Heart right ventricle (tissue), 16 donors: ENCODE measurements around the gene RPS6KA2. TPM values are rescaled to one million over a fixed set of nuclear protein-coding genes. Genes with fewer than 3 reads are reported as not detected.

ENCODE experiments used
- ATAC-seq, 8 donors: fragments of 200-7000 bp; cut with Tn5 transposase; one replicate each; pipeline ENCODE4 v1.9.1; 2020; ENCODE audit warnings: mild to moderate bottlenecking in 8 of 8, moderate library complexity in 8 of 8, moderate number of reproducible peaks in 1 of 8
- DNase-seq, 2 donors: peaks; one replicate each; pipeline ENCODE4 v3.0.0-alpha.2; 2020
- H3K27ac ChIP-seq, 10 donors: fragments of 200-600 bp; sonication (generic) in 2 of 10; one replicate each; pipeline versions ENCODE4 v1.5.0 to v1.8.0; 2020 to 2022; ENCODE audit warnings: mild to moderate bottlenecking in 3 of 10
- H3K27me3 ChIP-seq, 7 donors: fragments of 200-600 bp; one replicate each; pipeline ENCODE4 v1.8.0; 2021 to 2022; ENCODE audit warnings: mild to moderate bottlenecking in 2 of 7
- H3K36me3 ChIP-seq, 9 donors: fragments of 200-600 bp; sonication (generic) in 1 of 9; one replicate each; pipeline versions ENCODE4 v1.5.0 to v1.8.0; 2020 to 2022; ENCODE audit warnings: mild to moderate bottlenecking in 2 of 9
- H3K4me1 ChIP-seq, 9 donors: fragments of 200-600 bp; sonication (generic) in 1 of 9; one replicate each; pipeline versions ENCODE4 v1.5.0 to v1.8.0; 2020 to 2022; ENCODE audit warnings: mild to moderate bottlenecking in 4 of 9
- H3K4me3 ChIP-seq, 10 donors: fragments of 200-600 bp; sonication (generic) in 2 of 10; one replicate each; pipeline versions ENCODE4 v1.5.0 to v1.8.0; 2020 to 2022; ENCODE audit warnings: mild to moderate bottlenecking in 7 of 10, moderate library complexity in 2 of 10
- H3K9me3 ChIP-seq, 11 donors: fragments of 200-600 bp in 10 of 11; sonication (generic) in 2 of 11; one replicate each; pipeline versions ENCODE4 v1.5.0 to v1.8.0; 2013 to 2022; ENCODE audit warnings: mild to moderate bottlenecking in 2 of 11, control low read depth in 1 of 11, moderate library complexity in 1 of 11
- CTCF ChIP-seq, 9 donors: fragments of 200-600 bp; sonication (generic) in 2 of 9; IDR thresholded peaks; one replicate each; pipeline versions ENCODE4 v1.5.0 to v1.8.0; 2021 to 2022; ENCODE audit warnings: antibody characterized with exemption in 9 of 9, mild to moderate bottlenecking in 5 of 9, moderate library complexity in 1 of 9
- whole genome bisulfite sequencing, 2 donors: extraction: QIAGEN DNeasy Blood & Tissue Kit; methylation state at CpG; one replicate each; pipeline ENCODE4 v1.1.7; 2013; ENCODE audit warnings: inconsistent platforms in 1 of 2; 5-methylcytosine and 5-hydroxymethylcytosine counted together
- intact Hi-C, 10 donors: fragments of 100-400 bp; cut with DNase I; formaldehyde crosslinking; loops; one replicate each; pipeline versions ENCODE4 v1.11.1 to v1.14.2; 2022
- polyA plus RNA-seq, 2 donors: library from polyadenylated mRNA; stranded (reverse); fragments of 200-250 nt; gene quantifications; one replicate each; pipeline ENCODE4 v1.2.3, GENCODE V29; 2013
- total RNA-seq, 10 donors: library from RNA; stranded (reverse); fragmentation: NEBNext Ultra II Directional in 3 of 10; extraction: Animal tissue kit (Norgen Biotek cat#: 25700) in 3 of 10; gene quantifications; one replicate each; pipeline versions ENCODE4 v1.2.1 to v1.2.4, GENCODE V29; 2021 to 2023
- donor health status: Arrhythmogenic right ventricular cardiomyopathy.
- donor health status: ischemic (EF 13 %, LVEDD 7.1; RV severe dilation, severe dysfunction).
- donor health status: healthy with polysubstance abuse.
- donor health status: DM: no; HTN: yes; CAD: no.
- donor health status: DM: no; HTN: no; CAD: no.
- donor health status: ischemic (EF 25% LVEDD 6.9; RV normal size, moderate dysfunction).
- donor health status: ischemic (EF 25% LVEDD 5.7; RV mildly dilated, moderate dysfunction).
- donor health status: healthy.
- donor health status: DM: yes; HTN: yes; CAD: no.
- donor health status: Ischemic cardiomyopathy.
- donor health status: ischemic (EF 35%, LVEDD 5.7; RV mildly dilated, moderate dysfunction).
- donor health status: nonischemic (EF 11% LVEDD 7.7; RV severe dilation, severe dysfunction).
- donor health status: DM: yes; HTN: yes; CAD: no.
- donor health status: PGD.
- donor health status: ischemic (EF 29% LVEDD 5.4; RV normal size, mild dysfunction).
- donor health status: nonischemic (EF 23%, LVEDD 6.1; RV moderate dilation, normal function).

Gene RPS6KA2
- total and polyA plus RNA-seq, 12 donors, result 20.3 to 91.4 (median 73.7) TPM

- H3K4me1 ChIP-seq, result peaks cover 0 to 39% (median 31%) of the 10 kb centered on the region in 9 donors
- intact Hi-C loops, result no loop called here
- ATAC-seq, result no peak
- no peaks in the 10 kb centered on the region for H3K9me3 ChIP-seq
- H3K27me3 ChIP-seq, result peaks cover 0 to 18% (median 0%) of the 10 kb centered on the region in 7 donors
- no peaks in the 10 kb centered on the region for H3K36me3 ChIP-seq
- no peak for DNase-seq
- WGBS, 2 donors, result 98 to 99% methylated on average over 9 of the region's 9 CpGs
- H3K27ac ChIP-seq, result no peak overlapping the region
- no peak overlapping the region for H3K4me3 ChIP-seq
- TF ChIP-seq CTCF (IDR thresholded peaks at IDR 0.05), result no peak
Observed at GRCh38 chr6:166670013-166670412, 43.0 kb upstream of the RPS6KA2 start.

- 85 to 88% methylated on average over 18 of the region's 18 CpGs for WGBS, 2 donors
- Histone ChIP-seq H3K36me3 (no peaks in the 10 kb centered on the region), H3K27me3 (peaks cover 0 to 18% (median 0%) of the 10 kb centered on the region in 7 donors), H3K27ac (no peak overlapping the region), H3K9me3 (no peaks in the 10 kb centered on the region), H3K4me3 (no peak overlapping the region), H3K4me1 (peaks cover 0 to 19% (median 17%) of the 10 kb centered on the region in 9 donors)
- no peak for TF ChIP-seq CTCF (IDR thresholded peaks at IDR 0.05)
- intact Hi-C loops, result no loop called here
- DNase-seq (no peak), ATAC-seq (no peak)
Observed at GRCh38 chr6:166667796-166668610, 41.0 kb upstream of the RPS6KA2 start.

- intact Hi-C loops, result no loop called here
- H3K9me3 ChIP-seq, result no peaks in the 10 kb centered on the region
- no peak overlapping the region for H3K4me3 ChIP-seq
- no peaks in the 10 kb centered on the region for H3K36me3 ChIP-seq
- H3K4me1 ChIP-seq, result no peaks in the 10 kb centered on the region
- ATAC-seq (peak in 2 of 8 donors; percentile 39 to 44), DNase-seq (no peak)
- H3K27ac ChIP-seq, result no peak overlapping the region
- TF ChIP-seq CTCF (IDR thresholded peaks at IDR 0.05), result no peak
- 43 to 46% methylated on average over 5 of the region's 5 CpGs for WGBS, 2 donors
- H3K27me3 ChIP-seq, result no peaks in the 10 kb centered on the region
Observed at GRCh38 chr6:166664135-166664534, 37.1 kb upstream of the RPS6KA2 start.

GRCh38 chr6:166663568-166663967 is 36.5 kb upstream of the RPS6KA2 start:
- DNase-seq (no peak), ATAC-seq (no peak)
- intact Hi-C loops, result no loop called here
- H3K27ac ChIP-seq, result no peak overlapping the region
- 55 to 68% methylated on average over 6 of the region's 6 CpGs for WGBS, 2 donors
- no peak overlapping the region for H3K4me3 ChIP-seq
- H3K27me3 ChIP-seq, result no peaks in the 10 kb centered on the region
- no peaks in the 10 kb centered on the region for H3K36me3 ChIP-seq
- H3K4me1 ChIP-seq, result no peaks in the 10 kb centered on the region
- TF ChIP-seq CTCF (IDR thresholded peaks at IDR 0.05), result no peak
- H3K9me3 ChIP-seq, result no peaks in the 10 kb centered on the region
